GM21717 (cell line): Measurements from ENCODE around the gene KITLG.
"Not testable (repeated sequence)": the region's sequence is repeated elsewhere in the genome, so short reads cannot be mapped to it uniquely, and the experiment has no call there.

ENCODE experiments used
- ATAC-seq: cut with Tn5 transposase; IDR thresholded peaks from one replicate; pipeline ENCODE4 v1.9.1; 2021; ENCODE audit warnings: mild to moderate bottlenecking, moderate library complexity; ENCODE audit not compliant: unreplicated experiment

KITLG gene

DNA sequence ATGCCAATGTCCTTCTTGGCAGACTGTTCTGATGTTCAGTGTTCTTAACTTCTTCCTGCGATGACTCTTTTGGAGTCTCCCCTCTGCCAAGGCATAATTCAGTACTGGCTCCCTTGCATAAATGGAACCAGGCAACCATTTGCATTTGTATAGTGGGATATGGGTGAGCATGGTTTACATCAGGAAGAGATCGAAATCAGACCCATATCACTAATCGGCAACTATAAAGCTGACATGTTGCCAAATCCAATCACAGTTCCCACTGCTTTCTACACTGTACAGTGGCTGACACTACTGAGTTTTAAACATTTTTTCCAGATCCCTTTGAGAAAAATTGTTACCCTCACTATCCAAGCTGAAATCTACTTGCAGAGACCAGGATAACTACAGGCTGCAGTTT, 83.8 kb downstream of the KITLG start:
- ATAC-seq, result no peak

DNA sequence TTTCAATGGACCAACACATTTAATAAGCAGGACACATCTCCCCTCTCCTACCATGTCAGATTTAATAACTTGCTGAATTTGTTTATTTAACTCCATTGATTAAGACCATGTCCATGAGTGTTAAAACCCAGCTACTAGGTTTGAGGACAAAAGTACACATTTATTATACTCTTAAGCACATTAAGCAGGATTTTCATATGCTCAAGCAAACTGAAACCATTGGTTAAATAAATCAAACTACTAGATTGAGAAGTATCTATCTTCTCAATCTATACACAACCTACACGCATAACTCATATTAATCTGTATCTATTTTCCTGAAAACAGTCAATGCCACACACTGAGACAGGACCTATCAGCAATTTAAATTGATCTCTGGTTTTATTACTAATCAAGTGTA, 85.2 kb downstream of the KITLG start:
- ATAC-seq, result no peak

GRCh38 chr12:88494520-88494919, 85.8 kb downstream of the KITLG start:
- no peak for ATAC-seq

GRCh38 chr12:88493636-88494035, 86.6 kb downstream of the KITLG start:
- no peak for ATAC-seq

- ATAC-seq, result no peak
These were observed 89.8 kb downstream of the KITLG start for GRCh38 chr12:88490425-88490824.

GRCh38 chr12:88472775-88473174, 107.5 kb downstream of the KITLG start:
- no peak for ATAC-seq

DNA sequence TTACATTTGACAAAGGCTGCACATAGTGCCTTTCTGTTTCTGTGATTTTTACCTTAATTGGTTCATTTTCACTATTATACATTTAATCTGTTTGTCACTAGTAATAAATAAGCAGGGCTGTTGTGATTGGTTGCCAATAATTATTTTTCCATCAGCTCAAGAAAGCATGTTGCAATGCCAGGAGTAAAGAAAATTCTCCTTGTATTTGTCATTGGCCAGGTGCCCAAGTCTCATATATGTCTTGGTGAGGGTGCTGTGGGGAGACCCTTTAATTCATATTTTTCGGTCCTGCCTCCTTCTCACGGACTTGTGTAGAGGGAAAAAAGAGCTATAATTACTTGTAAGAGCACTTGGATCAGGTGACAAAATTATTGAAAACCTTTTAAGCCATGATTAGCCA, 108.0 kb downstream of the KITLG start:
- no peak for ATAC-seq

GRCh38 chr12:88471331-88472045, 108.8 kb downstream of the KITLG start:
- no peak for ATAC-seq

- ATAC-seq, result no peak
These were observed 111.1 kb downstream of the KITLG start for GRCh38 chr12:88469154-88469553.

DNA sequence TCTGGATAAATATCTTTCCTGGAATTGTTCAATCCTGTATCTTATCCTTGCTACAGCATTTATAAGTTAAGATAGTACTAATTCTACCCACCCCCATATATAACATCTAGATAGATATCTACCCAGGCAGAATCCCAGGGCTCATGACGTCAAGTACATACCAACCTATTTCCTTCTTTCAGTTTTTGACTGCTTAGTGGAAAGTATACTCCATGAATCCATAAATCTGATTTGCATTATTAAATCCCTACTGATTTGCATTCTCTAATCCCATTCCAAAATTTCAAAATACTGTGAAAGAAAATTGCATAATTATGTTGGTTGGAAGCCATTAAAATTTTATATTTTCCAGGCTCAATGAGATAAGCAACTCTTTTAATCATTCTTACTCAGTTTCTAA, 111.7 kb downstream of the KITLG start:
- ATAC-seq, result no peak

- not testable (repeated sequence) for ATAC-seq
These were observed 113.6 kb downstream of the KITLG start for GRCh38 chr12:88466708-88467107.

DNA sequence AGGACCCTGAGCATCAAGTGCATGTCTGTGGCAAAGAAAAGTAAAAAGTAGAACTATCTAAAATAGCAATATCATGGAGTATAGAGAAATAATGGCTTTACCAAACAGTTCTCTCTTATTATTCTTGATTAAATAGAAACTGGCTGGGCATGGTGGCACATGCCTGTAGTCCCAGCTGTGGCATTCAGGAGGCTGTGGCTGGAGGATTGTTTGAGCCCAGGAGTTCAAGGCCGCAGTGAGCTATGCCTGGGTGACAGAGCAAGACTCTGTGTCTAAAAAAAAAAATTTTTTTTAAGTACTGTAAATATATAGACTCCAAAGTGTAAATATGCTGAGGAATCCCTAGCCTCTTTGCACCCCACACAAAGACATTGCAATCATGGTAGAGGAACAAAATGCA, 121.9 kb downstream of the KITLG start:
- ATAC-seq, result no peak

GRCh38 chr12:88453323-88453722, 126.9 kb downstream of the KITLG start:
- no peak for ATAC-seq

DNA sequence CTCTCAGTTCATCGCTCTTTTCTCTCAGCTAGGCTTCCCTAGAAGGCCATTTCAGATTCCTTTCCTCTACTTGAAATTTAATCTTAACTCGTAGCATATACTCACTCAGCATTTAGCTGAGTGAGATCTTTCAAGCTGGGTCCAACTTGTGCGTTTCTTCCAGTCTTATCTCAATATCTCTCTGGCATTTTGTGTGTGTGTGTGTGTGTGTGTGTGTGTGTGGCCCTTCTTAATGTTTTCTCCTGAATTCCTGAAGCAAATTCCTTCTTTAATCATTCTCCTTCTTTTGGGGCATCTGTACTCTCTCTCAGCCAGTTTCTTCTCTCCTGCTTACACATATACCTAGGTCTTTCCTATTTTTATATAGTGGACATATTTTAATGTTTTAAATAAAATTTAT, 129.1 kb downstream of the KITLG start:
- no peak for ATAC-seq

GRCh38 chr12:88450136-88450535, 130.1 kb downstream of the KITLG start:
- no peak for ATAC-seq

GRCh38 chr12:88448337-88448915, 131.8 kb downstream of the KITLG start:
- ATAC-seq, result no peak

- ATAC-seq, result no peak
These were observed 134.4 kb downstream of the KITLG start for GRCh38 chr12:88445705-88446394.

DNA sequence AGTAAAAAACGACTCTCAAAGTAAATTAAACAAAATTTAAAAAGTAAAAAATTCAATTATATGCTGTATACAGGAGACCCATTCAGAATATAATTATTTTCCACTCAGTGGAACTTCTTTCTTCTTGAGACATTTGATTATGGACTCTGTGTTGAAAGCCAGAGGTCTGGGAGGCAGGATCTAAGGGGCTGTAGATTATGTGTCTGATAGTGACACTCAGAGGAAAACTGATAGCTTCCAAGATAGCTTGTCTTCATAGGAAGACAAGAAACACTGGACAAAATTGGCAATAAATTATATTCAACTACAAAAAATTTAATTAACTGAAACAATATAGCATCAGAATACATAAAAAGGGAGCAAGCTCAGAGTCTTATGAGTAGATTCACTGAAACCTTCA, 135.8 kb downstream of the KITLG start:
- no peak for ATAC-seq
